ENCODE results near the gene SLC44A1. TPM values are rescaled to one million over a fixed set of nuclear protein-coding genes. Genes with fewer than 3 reads are reported as not detected.

SLC44A1 gene
- total RNA-seq, 6 experiments from 2014 or later: 46.6 to 66.3 (median 56.0) TPM

- DNase-seq: no peak
- H3K4me3 Mint-ChIP-seq: no peak overlapping the region
- no peaks in the 10 kb centered on the region for H3K9me3 Mint-ChIP-seq
- H3K36me3 Mint-ChIP-seq (ENCODE audit: low read depth): no peaks in the 10 kb centered on the region
- TF ChIP-seq CTCF (IDR thresholded peaks at IDR 0.05): no peak
- peaks cover 28% of the 10 kb centered on the region for H3K4me1 Mint-ChIP-seq (ENCODE audit: low read depth)
- H3K27me3 Mint-ChIP-seq (ENCODE audit: insufficient read depth): no peaks in the 10 kb centered on the region; the same call in 1 of the 2 replicates
- no peak overlapping the region for H3K27ac Mint-ChIP-seq
These were observed 41.6 kb downstream of the SLC44A1 start for GRCh38 chr9:105286098-105286497.

GRCh38 chr9:105289305-105289704 is 44.9 kb downstream of the SLC44A1 start:
- H3K4me3 Mint-ChIP-seq: no peak overlapping the region
- no peak for TF ChIP-seq CTCF (IDR thresholded peaks at IDR 0.05)
- no peak overlapping the region for H3K27ac Mint-ChIP-seq
- H3K9me3 Mint-ChIP-seq: no peaks in the 10 kb centered on the region
- H3K4me1 Mint-ChIP-seq (ENCODE audit: low read depth): peaks cover 27% of the 10 kb centered on the region
- no peak for DNase-seq
- H3K36me3 Mint-ChIP-seq (ENCODE audit: low read depth): no peaks in the 10 kb centered on the region
- H3K27me3 Mint-ChIP-seq (ENCODE audit: insufficient read depth): no peaks in the 10 kb centered on the region; the same call in 1 of the 2 replicates

GRCh38 chr9:105290418-105290817 is 46.0 kb downstream of the SLC44A1 start:
- Mint-ChIP-seq H3K27ac (peak overlapping the region; percentile 47), H3K36me3 (ENCODE audit: low read depth) (0 out of 2 replicates have a peak, but pooled peaks cover 6% of the 10 kb centered on the region), H3K4me1 (ENCODE audit: low read depth) (peaks cover 38% of the 10 kb centered on the region), H3K27me3 (ENCODE audit: insufficient read depth) (no peaks in the 10 kb centered on the region; the same call in 1 of the 2 replicates), H3K9me3 (no peaks in the 10 kb centered on the region), H3K4me3 (no peak overlapping the region)
- no peak for TF ChIP-seq CTCF (IDR thresholded peaks at IDR 0.05)
- peak; percentile 30 for DNase-seq

GRCh38 chr9:105290954-105291353 is 46.5 kb downstream of the SLC44A1 start:
- peak overlapping the region; percentile 47; the same call in 1 of the 2 replicates for H3K27ac Mint-ChIP-seq
- DNase-seq: no peak
- 0 out of 2 replicates have a peak, but pooled peaks cover 6% of the 10 kb centered on the region for H3K36me3 Mint-ChIP-seq (ENCODE audit: low read depth)
- H3K9me3 Mint-ChIP-seq: no peaks in the 10 kb centered on the region
- H3K4me3 Mint-ChIP-seq: no peak overlapping the region
- TF ChIP-seq CTCF (IDR thresholded peaks at IDR 0.05): no peak
- no peaks in the 10 kb centered on the region; the same call in 1 of the 2 replicates for H3K27me3 Mint-ChIP-seq (ENCODE audit: insufficient read depth)
- peaks cover 43% of the 10 kb centered on the region for H3K4me1 Mint-ChIP-seq (ENCODE audit: low read depth)

- H3K9me3 Mint-ChIP-seq: no peaks in the 10 kb centered on the region
- no peak overlapping the region for H3K4me3 Mint-ChIP-seq
- H3K27ac Mint-ChIP-seq: no peak overlapping the region
- no peak for TF ChIP-seq CTCF (IDR thresholded peaks at IDR 0.05)
- no peaks in the 10 kb centered on the region for H3K27me3 Mint-ChIP-seq (ENCODE audit: insufficient read depth)
- H3K36me3 Mint-ChIP-seq (ENCODE audit: low read depth): 0 out of 2 replicates have a peak, but pooled peaks cover 6% of the 10 kb centered on the region
- DNase-seq: no peak
- peaks cover 48% of the 10 kb centered on the region for H3K4me1 Mint-ChIP-seq (ENCODE audit: low read depth)
These were observed 47.0 kb downstream of the SLC44A1 start for GRCh38 chr9:105291422-105291859.

Data from HFFc6 (cell line).